Measurements from ENCODE around the gene SIAE. TPM values are rescaled to one million over a fixed set of nuclear protein-coding genes. Genes with fewer than 3 reads are reported as not detected.

SIAE gene
- total RNA-seq, 1 experiment from 2014 or later = 5.6 TPM

DNA sequence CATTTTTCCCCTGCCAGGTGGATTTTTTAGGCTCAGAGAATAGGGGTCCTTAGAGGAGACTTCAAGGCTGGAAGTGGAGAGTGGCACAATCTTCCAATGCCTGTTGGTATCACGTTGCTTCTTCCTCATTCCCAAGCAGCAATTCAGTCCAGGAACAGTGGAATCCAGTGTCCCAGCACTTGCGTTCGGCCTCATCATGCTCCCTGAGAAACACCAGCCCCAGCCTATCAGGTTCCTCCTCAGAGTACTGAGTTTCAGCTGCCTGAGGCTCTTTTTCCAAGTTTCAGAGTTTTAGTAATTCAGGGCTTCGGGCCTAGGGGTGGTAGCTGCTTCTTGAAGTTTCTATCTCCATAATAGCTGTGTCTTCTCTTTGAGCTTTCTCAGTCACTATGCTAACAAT lies 34.3 kb upstream of the SIAE start:
- Histone ChIP-seq H2BK20ac (ENCODE audit: low read depth, low read length, poor library complexity, severe bottlenecking) (no peak overlapping the region), H3K27ac (ENCODE audit: insufficient read length, low read depth, low read length) (no peak overlapping the region), H3K9ac (ENCODE audit: extremely low read depth, insufficient read length, low read length) (no peak overlapping the region), H3K14ac (ENCODE audit: insufficient read depth, low read length) (no peak overlapping the region), H4K91ac (ENCODE audit: insufficient read length, low read depth, low read length) (no peak overlapping the region), H3K4me1 (ENCODE audit: insufficient read depth, low read length) (no peaks in the 10 kb centered on the region), H3K4ac (ENCODE audit: low read depth, low read length) (no peak overlapping the region), H2BK5ac (ENCODE audit: insufficient read length, low read length) (no peak overlapping the region), H2BK120ac (ENCODE audit: low read depth, low read length, poor library complexity, severe bottlenecking) (no peak overlapping the region), H3K56ac (ENCODE audit: insufficient read length, low read depth, low read length) (no peak overlapping the region), H4K20me1 (ENCODE audit: control insufficient read depth, insufficient read depth, insufficient read length) (no peaks in the 10 kb centered on the region), H2BK12ac (ENCODE audit: insufficient read length, low read depth, low read length) (no peak overlapping the region), H4K8ac (replicated peaks; ENCODE audit: insufficient read length, low read depth, low read length) (no peak overlapping the region), H4K5ac (ENCODE audit: insufficient read length, low read depth, low read length) (no peak overlapping the region), H2BK15ac (ENCODE audit: low read depth, low read length) (no peak overlapping the region), H3T11ph (ENCODE audit: low read length) (no peak overlapping the region), H3K79me2 (ENCODE audit: insufficient read depth, low read length) (no peaks in the 10 kb centered on the region), H2AK5ac (ENCODE audit: insufficient read length, low read length) (no peak overlapping the region), H3K23ac (ENCODE audit: insufficient read length, low read depth, low read length) (no peak overlapping the region), H3K27me3 (ENCODE audit: insufficient read depth, low read length) (no peaks in the 10 kb centered on the region), H3K79me1 (ENCODE audit: insufficient read depth, low read depth, low read length, poor library complexity, severe bottlenecking) (no peaks in the 10 kb centered on the region), H3K18ac (ENCODE audit: insufficient read length, low read depth, low read length) (no peak overlapping the region), H3K23me2 (ENCODE audit: insufficient read length, low read depth, low read length, poor library complexity, severe bottlenecking) (no peaks in the 10 kb centered on the region), H3K9me3 (ENCODE audit: control insufficient read depth, low read depth, low read length) (no peaks in the 10 kb centered on the region), H3K4me2 (ENCODE audit: insufficient read depth, insufficient read length, low read length) (no peak overlapping the region), H2AFZ (ENCODE audit: low read length) (no peak overlapping the region)
- Mint-ChIP-seq H3K27ac (no peak overlapping the region), H3K4me3 (no peak overlapping the region), H3K36me3 (ENCODE audit: insufficient read depth in 1 of 3, low read depth in 3 of 3) (peaks cover 0 to 7% (median 4%) of the 10 kb centered on the region in 3 experiments; a peak in 5 of 7 replicates), H3K27me3 (ENCODE audit: low read depth) (peaks cover 13% of the 10 kb centered on the region), H3K4me1 (no peaks in the 10 kb centered on the region), H3K9me3 (peaks cover 11 to 16% of the 10 kb centered on the region in 2 experiments)
- TF ChIP-seq, protein P1, sequence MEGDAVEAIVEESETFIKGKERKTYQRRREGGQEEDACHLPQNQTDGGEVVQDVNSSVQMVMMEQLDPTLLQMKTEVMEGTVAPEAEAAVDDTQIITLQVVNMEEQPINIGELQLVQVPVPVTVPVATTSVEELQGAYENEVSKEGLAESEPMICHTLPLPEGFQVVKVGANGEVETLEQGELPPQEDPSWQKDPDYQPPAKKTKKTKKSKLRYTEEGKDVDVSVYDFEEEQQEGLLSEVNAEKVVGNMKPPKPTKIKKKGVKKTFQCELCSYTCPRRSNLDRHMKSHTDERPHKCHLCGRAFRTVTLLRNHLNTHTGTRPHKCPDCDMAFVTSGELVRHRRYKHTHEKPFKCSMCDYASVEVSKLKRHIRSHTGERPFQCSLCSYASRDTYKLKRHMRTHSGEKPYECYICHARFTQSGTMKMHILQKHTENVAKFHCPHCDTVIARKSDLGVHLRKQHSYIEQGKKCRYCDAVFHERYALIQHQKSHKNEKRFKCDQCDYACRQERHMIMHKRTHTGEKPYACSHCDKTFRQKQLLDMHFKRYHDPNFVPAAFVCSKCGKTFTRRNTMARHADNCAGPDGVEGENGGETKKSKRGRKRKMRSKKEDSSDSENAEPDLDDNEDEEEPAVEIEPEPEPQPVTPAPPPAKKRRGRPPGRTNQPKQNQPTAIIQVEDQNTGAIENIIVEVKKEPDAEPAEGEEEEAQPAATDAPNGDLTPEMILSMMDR (conservative IDR thresholded peaks at IDR 0.05) = no peak
- DNase-seq = no peak
- no CpG with 5 or more reads among the region's 4 CpGs for WGBS (ENCODE audit: extremely low coverage, insufficient read length, low lambda C conversion rate)
